ENCODE data around the gene CDC42SE2.
"Not testable (repeated sequence)": the region's sequence is repeated elsewhere in the genome, so short reads cannot be mapped to it uniquely, and the experiment has no call there.

The CDC42SE2 gene

GRCh38 chr5:131277875-131278740 is 14.3 kb downstream of the CDC42SE2 start:
- TF ChIP-seq ZFX (IDR thresholded peaks at IDR 0.05; ENCODE audit: borderline replicate concordance) = no peak
- TF ChIP-seq CTCF (IDR thresholded peaks at IDR 0.05) = no peak
- no peak overlapping the region for H3K27ac ChIP-seq

- not testable (repeated sequence) for H3K27ac ChIP-seq
Observed at GRCh38 chr5:131278741-131279124, 14.9 kb downstream of the CDC42SE2 start.

DNA sequence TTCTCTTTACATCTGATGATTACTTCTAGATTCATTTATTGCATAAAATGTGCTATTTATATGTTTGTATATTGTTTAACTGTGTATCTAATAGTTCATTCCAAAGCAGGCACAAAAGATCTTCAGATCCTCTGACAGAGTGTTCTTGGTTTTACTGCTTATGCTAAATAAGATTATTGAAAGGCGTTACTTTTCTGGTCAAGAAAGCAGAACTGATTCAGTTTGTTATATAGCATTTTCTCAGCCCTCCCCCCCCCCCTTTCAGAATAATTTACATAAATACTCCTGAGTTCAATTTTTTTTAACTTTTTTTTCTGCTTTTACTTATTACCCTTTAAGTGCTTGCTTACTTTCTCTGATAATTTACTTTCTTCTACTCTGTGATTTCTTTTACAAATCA is 15.4 kb downstream of the CDC42SE2 start:
- no peak overlapping the region for H3K27ac ChIP-seq
- no peak for TF ChIP-seq ZFX (IDR thresholded peaks at IDR 0.05; ENCODE audit: borderline replicate concordance)
- TF ChIP-seq CTCF (IDR thresholded peaks at IDR 0.05) = no peak

DNA sequence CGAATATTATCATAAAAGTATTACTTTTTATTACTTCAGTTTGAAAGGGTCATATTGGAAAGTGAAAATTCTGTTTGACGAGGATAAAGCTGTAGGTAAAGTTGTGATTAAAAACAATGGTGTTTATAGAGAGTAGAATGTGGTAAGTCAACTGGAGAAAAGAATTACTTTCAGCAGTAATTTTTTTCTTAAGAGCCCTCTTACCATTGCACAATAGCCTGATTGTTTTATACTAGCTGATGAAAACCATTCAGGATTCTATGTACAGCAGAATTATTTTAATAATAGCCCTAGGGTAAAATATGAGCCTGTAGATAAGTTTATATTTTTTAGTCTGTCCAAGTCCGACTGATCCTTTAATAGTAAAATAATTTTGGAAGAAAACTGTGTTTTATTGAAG is 16.6 kb downstream of the CDC42SE2 start:
- no peak for TF ChIP-seq ZFX (IDR thresholded peaks at IDR 0.05; ENCODE audit: borderline replicate concordance)
- no peak for TF ChIP-seq CTCF (IDR thresholded peaks at IDR 0.05)
- H3K27ac ChIP-seq = no peak overlapping the region

DNA sequence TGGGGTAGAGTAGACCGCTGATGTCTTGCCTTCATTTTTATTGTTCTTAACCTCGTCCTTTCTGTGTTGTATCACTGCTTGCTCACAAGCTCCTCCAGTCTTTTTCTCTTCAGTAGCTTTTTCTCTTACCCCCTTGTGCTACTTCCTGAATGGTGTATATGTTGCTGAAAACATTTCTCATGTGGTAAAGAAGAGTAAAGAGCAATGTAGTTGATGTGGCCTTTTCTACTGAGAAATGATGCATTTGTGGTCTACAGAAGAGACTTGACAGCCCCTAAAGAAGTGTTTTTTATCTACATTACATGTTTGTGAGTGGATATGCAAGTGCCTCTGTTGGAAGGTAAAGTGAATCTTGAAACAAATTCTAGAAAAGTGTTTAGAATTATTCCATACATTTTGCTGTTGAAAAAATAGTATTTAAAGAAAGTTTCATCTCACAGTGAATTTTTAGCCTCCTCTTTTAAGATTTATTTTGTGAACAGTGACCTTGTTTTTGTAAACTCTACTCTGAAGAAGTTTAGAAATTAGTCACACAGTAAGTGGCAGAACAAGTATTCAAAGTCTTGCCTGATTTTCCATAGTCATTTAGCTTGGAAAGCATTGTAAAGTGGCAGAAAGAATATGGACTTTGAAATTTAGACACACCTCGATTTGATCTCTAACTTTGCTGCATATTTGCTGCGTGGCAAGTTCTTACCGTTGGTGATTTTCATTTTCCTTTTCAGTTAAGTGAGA is 17.4 kb downstream of the CDC42SE2 start:
- no peak overlapping the region for H3K27ac ChIP-seq
- TF ChIP-seq ZFX (IDR thresholded peaks at IDR 0.05; ENCODE audit: borderline replicate concordance) (no peak), CTCF (IDR thresholded peaks at IDR 0.05) (no peak)

- no peak overlapping the region for H3K27ac ChIP-seq
- TF ChIP-seq ZFX (IDR thresholded peaks at IDR 0.05; ENCODE audit: borderline replicate concordance) (no peak), CTCF (IDR thresholded peaks at IDR 0.05) (no peak)
Observed at GRCh38 chr5:131281868-131282234, 18.0 kb downstream of the CDC42SE2 start.

DNA sequence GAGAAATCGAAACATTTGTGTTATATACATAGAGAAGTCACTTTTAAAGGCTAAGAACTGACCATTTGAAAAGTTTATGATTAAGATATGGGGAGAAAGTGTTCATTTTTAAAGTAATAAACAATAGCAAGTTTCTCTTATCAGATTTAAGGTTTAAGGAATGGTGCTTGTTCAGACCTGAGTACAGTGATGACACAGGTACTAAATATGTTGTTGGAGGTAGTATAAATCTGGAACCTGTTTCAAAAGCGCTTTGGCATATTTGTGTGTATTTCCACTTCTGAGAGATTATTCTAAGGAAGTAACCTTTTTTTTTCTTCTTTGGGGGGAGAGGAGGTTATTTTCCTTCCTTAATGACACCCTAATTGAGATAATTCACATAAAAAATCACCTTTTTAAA is 18.4 kb downstream of the CDC42SE2 start:
- no peak for TF ChIP-seq CTCF (IDR thresholded peaks at IDR 0.05)
- TF ChIP-seq ZFX (IDR thresholded peaks at IDR 0.05; ENCODE audit: borderline replicate concordance) = no peak
- H3K27ac ChIP-seq = no peak overlapping the region
